GM18873 (cell line): ENCODE results near the gene AP2A2.
"Not testable (repeated sequence)": the region's sequence is repeated elsewhere in the genome, so short reads cannot be mapped to it uniquely, and the experiment has no call there.

Source experiments
- ATAC-seq: cut with Tn5 transposase; IDR thresholded peaks from one replicate; pipeline ENCODE4 v1.9.1; 2021; ENCODE audit warnings: mild to moderate bottlenecking, moderate library complexity, moderate number of reproducible peaks; ENCODE audit not compliant: unreplicated experiment, low FRiP score

Gene AP2A2

GRCh38 chr11:952406-953385, 27.0 kb downstream of the AP2A2 start:
- no peak for ATAC-seq

GRCh38 chr11:953512-953911, 27.8 kb downstream of the AP2A2 start:
- no peak for ATAC-seq

- ATAC-seq: no peak
Measured at GRCh38 chr11:954392-955153, 28.9 kb downstream of the AP2A2 start.

- ATAC-seq: no peak
Measured at GRCh38 chr11:955154-956063, 29.7 kb downstream of the AP2A2 start.

- no peak for ATAC-seq
Measured at GRCh38 chr11:957212-957920, 31.7 kb downstream of the AP2A2 start.

GRCh38 chr11:958101-958500, 32.4 kb downstream of the AP2A2 start:
- no peak for ATAC-seq

GRCh38 chr11:959027-959426, 33.4 kb downstream of the AP2A2 start:
- ATAC-seq: no peak

- ATAC-seq: no peak
Measured at GRCh38 chr11:959608-960007, 33.9 kb downstream of the AP2A2 start.

GRCh38 chr11:961310-961920, 35.7 kb downstream of the AP2A2 start:
- ATAC-seq: not testable (repeated sequence)

- ATAC-seq: no peak
Measured at GRCh38 chr11:961921-962320, 36.3 kb downstream of the AP2A2 start.

GRCh38 chr11:962688-963087, 37.0 kb downstream of the AP2A2 start:
- no peak for ATAC-seq

GRCh38 chr11:963852-964251, 38.2 kb downstream of the AP2A2 start:
- ATAC-seq: no peak

GRCh38 chr11:965206-965775, 39.6 kb downstream of the AP2A2 start:
- ATAC-seq: no peak

GRCh38 chr11:967995-968751, 42.5 kb downstream of the AP2A2 start:
- no peak for ATAC-seq

GRCh38 chr11:968822-969221, 43.2 kb downstream of the AP2A2 start:
- no peak for ATAC-seq

GRCh38 chr11:969651-970205, 44.1 kb downstream of the AP2A2 start:
- no peak for ATAC-seq

GRCh38 chr11:970319-970871, 44.7 kb downstream of the AP2A2 start:
- no peak for ATAC-seq
